Measurements from ENCODE around the gene KRTAP9-6.

DNA sequence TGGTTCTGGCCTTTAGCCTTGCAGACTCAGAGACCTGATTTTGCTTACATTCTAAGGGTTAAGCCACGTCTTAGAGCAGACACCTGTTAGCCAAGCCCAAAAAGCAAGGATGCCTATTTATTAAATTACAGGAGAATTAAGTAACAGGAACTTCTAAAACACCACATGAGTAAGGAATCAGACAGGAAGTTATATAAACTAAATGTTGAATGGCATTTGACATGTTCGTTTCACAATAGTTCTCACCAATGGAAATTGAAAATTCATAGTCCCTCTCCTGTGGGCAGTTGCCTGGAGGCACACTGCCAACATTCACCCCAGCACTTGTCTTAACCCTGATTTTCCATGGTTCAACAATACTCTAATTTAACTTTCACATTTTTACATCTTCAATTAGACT lies 19.4 kb downstream of the KRTAP9-6 start:
- no peak for TF ChIP-seq ZFX (IDR thresholded peaks at IDR 0.05)
- TF ChIP-seq POLR2AphosphoS5 (IDR thresholded peaks at IDR 0.05; ENCODE audit: low read depth, low read length): no peak
- TF ChIP-seq, protein P1, sequence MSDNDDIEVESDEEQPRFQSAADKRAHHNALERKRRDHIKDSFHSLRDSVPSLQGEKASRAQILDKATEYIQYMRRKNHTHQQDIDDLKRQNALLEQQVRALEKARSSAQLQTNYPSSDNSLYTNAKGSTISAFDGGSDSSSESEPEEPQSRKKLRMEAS (IDR thresholded peaks at IDR 0.05): no peak
- TF ChIP-seq SIN3A (IDR thresholded peaks at IDR 0.05; ENCODE audit: low read depth): no peak
- TF ChIP-seq, protein P2, sequence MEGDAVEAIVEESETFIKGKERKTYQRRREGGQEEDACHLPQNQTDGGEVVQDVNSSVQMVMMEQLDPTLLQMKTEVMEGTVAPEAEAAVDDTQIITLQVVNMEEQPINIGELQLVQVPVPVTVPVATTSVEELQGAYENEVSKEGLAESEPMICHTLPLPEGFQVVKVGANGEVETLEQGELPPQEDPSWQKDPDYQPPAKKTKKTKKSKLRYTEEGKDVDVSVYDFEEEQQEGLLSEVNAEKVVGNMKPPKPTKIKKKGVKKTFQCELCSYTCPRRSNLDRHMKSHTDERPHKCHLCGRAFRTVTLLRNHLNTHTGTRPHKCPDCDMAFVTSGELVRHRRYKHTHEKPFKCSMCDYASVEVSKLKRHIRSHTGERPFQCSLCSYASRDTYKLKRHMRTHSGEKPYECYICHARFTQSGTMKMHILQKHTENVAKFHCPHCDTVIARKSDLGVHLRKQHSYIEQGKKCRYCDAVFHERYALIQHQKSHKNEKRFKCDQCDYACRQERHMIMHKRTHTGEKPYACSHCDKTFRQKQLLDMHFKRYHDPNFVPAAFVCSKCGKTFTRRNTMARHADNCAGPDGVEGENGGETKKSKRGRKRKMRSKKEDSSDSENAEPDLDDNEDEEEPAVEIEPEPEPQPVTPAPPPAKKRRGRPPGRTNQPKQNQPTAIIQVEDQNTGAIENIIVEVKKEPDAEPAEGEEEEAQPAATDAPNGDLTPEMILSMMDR (IDR thresholded peaks at IDR 0.05 in 2 of 3, conservative IDR thresholded peaks at IDR 0.05 in 1 of 3; ENCODE audit: borderline replicate concordance in 1 of 3, insufficient read depth in 1 of 3, low read depth in 2 of 3, low read length in 2 of 3): no peak
- TF ChIP-seq TCF7L2 (IDR thresholded peaks at IDR 0.05; ENCODE audit: borderline replicate concordance, extremely low read depth, insufficient read depth, insufficient read length): no peak
- TF ChIP-seq EZH2phosphoT487 (IDR thresholded peaks at IDR 0.05; ENCODE audit: borderline replicate concordance): no peak
- TF ChIP-seq CEBPB (IDR thresholded peaks at IDR 0.05; ENCODE audit: low read depth): no peak
- no peak for TF ChIP-seq SP1 (IDR thresholded peaks at IDR 0.05; ENCODE audit: low read depth)
- TF ChIP-seq EZH2 (IDR thresholded peaks at IDR 0.05): no peak
- no peak for TF ChIP-seq POLR2A (IDR thresholded peaks at IDR 0.05; ENCODE audit: borderline replicate concordance, extremely low read depth, insufficient read depth, insufficient read length)
